H1 (cell line): ENCODE results near the gene UBE2D3. TPM values are rescaled to one million over a fixed set of nuclear protein-coding genes. Genes with fewer than 3 reads are reported as not detected.
A peak's percentile ranks its signal among the peaks of the same experiment; 100 is the strongest.

Source experiments
- CTCF ChIA-PET: fragments of 300-600 bp; sonication (Branson Sonifier 250); formaldehyde crosslinking; loops from one replicate; lab custom pipeline; 2021; ENCODE audit not compliant: partially characterized antibody; lab: Charles Lee
- POLR2A ChIA-PET: fragments of 300-600 bp; sonication (Branson Sonifier 250); formaldehyde crosslinking; loops from one replicate; lab custom pipeline; 2021; ENCODE audit warnings: inconsistent platforms; ENCODE audit not compliant: partially characterized antibody; lab: Charles Lee
- DNase-seq, 2 experiments: peaks; one replicate each; pipeline versions ENCODE4 v3.0.0 to v3.0.0-alpha.2; 2010 to 2022; ENCODE audit warnings: low spot score in 2 of 2, low read depth in 1 of 2, mixed read lengths in 1 of 2
- FAIRE-seq: peaks from 2 replicates; lab custom pipeline; 2011; peaks lifted over from hg19 to GRCh38; lab: Jason Lieb, UNC
- H2AFZ ChIP-seq: 2 replicates; pipeline ENCODE4 v1.8.1; 2012; ENCODE audit warnings: low read length, inconsistent platforms
- H2AK5ac ChIP-seq: 2 replicates; pipeline ENCODE4 v1.6.1; 2013; ENCODE audit warnings: low read depth, low read length
- H2BK120ac ChIP-seq: replicated peaks from 2 replicates; pipeline ENCODE3; 2013; ENCODE audit warnings: low read depth, low read length, inconsistent platforms
- H2BK12ac ChIP-seq: 2 replicates; pipeline ENCODE4 v1.6.1; 2013; ENCODE audit warnings: low read depth, low read length
- H2BK15ac ChIP-seq: 2 replicates; pipeline ENCODE4 v1.6.1; 2013; ENCODE audit warnings: low read length
- H2BK20ac ChIP-seq: 2 replicates; pipeline ENCODE4 v1.6.1; 2013; ENCODE audit warnings: low read length
- H2BK5ac ChIP-seq: 2 replicates; pipeline ENCODE4 v1.6.1; 2013; ENCODE audit warnings: low read depth, low read length
- H3K14ac ChIP-seq: 2 replicates; pipeline ENCODE4 v1.6.1; 2013; ENCODE audit warnings: inconsistent platforms; ENCODE audit not compliant: insufficient read length
- H3K18ac ChIP-seq: 2 replicates; pipeline ENCODE4 v1.6.1; 2013; ENCODE audit warnings: low read length; ENCODE audit errors: extremely low read depth
- H3K23ac ChIP-seq: 2 replicates; pipeline ENCODE4 v1.6.1; 2013; ENCODE audit warnings: inconsistent platforms; ENCODE audit not compliant: insufficient read length
- H3K23me2 ChIP-seq: 2 replicates; pipeline ENCODE4 v1.6.1; 2013; ENCODE audit warnings: low read depth, low read length
- H3K27ac ChIP-seq: 2 replicates; pipeline ENCODE4 v1.6.1; 2011; ENCODE audit warnings: low read depth, low read length, inconsistent platforms
- H3K27me3 ChIP-seq, 4 experiments: replicated peaks in 1 of 4; 1 replicate in 1 of 4; 2 replicates in 3 of 4; pipeline versions ENCODE4 v1.6.1 to v1.8.1; 2011 to 2013; ENCODE audit warnings: low read length in 3 of 4, mild to moderate bottlenecking in 3 of 4, inconsistent platforms in 2 of 4, mixed read lengths in 2 of 4, moderate library complexity in 1 of 4; ENCODE audit not compliant: control insufficient read depth in 3 of 4, insufficient read depth in 3 of 4; ENCODE audit errors: extremely low read depth in 1 of 4
- H3K36me3 ChIP-seq, 4 experiments: 2 replicates each; pipeline versions ENCODE4 v1.6.1 to v1.8.1; 2011 to 2013; ENCODE audit warnings: mild to moderate bottlenecking in 4 of 4, low read length in 3 of 4, moderate library complexity in 2 of 4, control low read depth in 1 of 4, inconsistent platforms in 1 of 4; ENCODE audit not compliant: insufficient read depth in 4 of 4, control insufficient read depth in 2 of 4
- H3K4ac ChIP-seq: replicated peaks from 2 replicates; pipeline ENCODE3; 2013; ENCODE audit warnings: low read length, low read depth, mixed read lengths, inconsistent platforms; ENCODE audit not compliant: insufficient read length
- H3K4me1 ChIP-seq, 4 experiments: replicated peaks in 1 of 4; 1 replicate in 1 of 4; 2 replicates in 3 of 4; pipeline versions ENCODE4 v1.6.1 to v1.8.1; 2011 to 2013; ENCODE audit warnings: low read length in 3 of 4, inconsistent platforms in 2 of 4, mixed read lengths in 1 of 4; ENCODE audit not compliant: insufficient read depth in 4 of 4, control insufficient read depth in 3 of 4
- H3K4me2 ChIP-seq, 2 experiments: 2 replicates each; pipeline versions ENCODE4 v1.6.1 to v1.8.1; 2011 to 2013; ENCODE audit warnings: low read depth in 2 of 2, low read length in 2 of 2, control low read depth in 1 of 2, inconsistent platforms in 1 of 2, mild to moderate bottlenecking in 1 of 2; ENCODE audit not compliant: insufficient read depth in 1 of 2
- H3K4me3 ChIP-seq, 4 experiments: fragments of 200-600, 300-600 bp in 1 of 4; sonication (generic), shearing (Covaris generic), sonication (Bioruptor Twin) in 1 of 4; 2 replicates each; pipeline versions ENCODE4 v1.5.1 to v1.8.1; 2011 to 2016; ENCODE audit warnings: low read length in 4 of 4, low read depth in 3 of 4, control low read depth in 2 of 4, inconsistent platforms in 2 of 4, mild to moderate bottlenecking in 2 of 4, mixed read lengths in 1 of 4, moderate library complexity in 1 of 4; ENCODE audit not compliant: insufficient read depth in 2 of 4; ENCODE audit errors: extremely low read depth in 1 of 4
- H3K56ac ChIP-seq: replicated peaks from 2 replicates; pipeline ENCODE3; 2013; ENCODE audit warnings: low read depth, mild to moderate bottlenecking, mixed read lengths, low read length, inconsistent platforms; ENCODE audit not compliant: insufficient read length
- H3K79me1 ChIP-seq: 2 replicates; pipeline ENCODE4 v1.6.1; 2013; ENCODE audit warnings: low read depth, low read length, control low read depth
- H3K79me2 ChIP-seq, 2 experiments: 2 replicates each; pipeline versions ENCODE4 v1.6.1 to v1.8.1; 2012 to 2013; ENCODE audit warnings: low read length in 2 of 2, mild to moderate bottlenecking in 2 of 2, inconsistent platforms in 1 of 2; ENCODE audit not compliant: insufficient read depth in 2 of 2, control insufficient read depth in 1 of 2
- H3K9ac ChIP-seq, 4 experiments: replicated peaks in 1 of 4; 1 replicate in 1 of 4; 2 replicates in 3 of 4; pipeline versions ENCODE4 v1.6.1 to v1.8.1; 2011 to 2013; ENCODE audit warnings: low read depth in 3 of 4, low read length in 3 of 4, control low read depth in 2 of 4, mild to moderate bottlenecking in 2 of 4, moderate library complexity in 2 of 4, inconsistent platforms in 1 of 4; ENCODE audit errors: extremely low read depth in 1 of 4
- H3K9me3 ChIP-seq, 2 experiments: 2 replicates each; pipeline versions ENCODE4 v1.6.1 to v1.8.1; 2012 to 2013; ENCODE audit warnings: mild to moderate bottlenecking in 2 of 2, moderate library complexity in 2 of 2, control low read depth in 1 of 2, inconsistent platforms in 1 of 2, low read depth in 1 of 2, low read length in 1 of 2, mixed read lengths in 1 of 2; ENCODE audit not compliant: insufficient read depth in 2 of 2
- H4K20me1 ChIP-seq, 2 experiments: replicated peaks in 1 of 2; 2 replicates each; pipeline versions ENCODE3 to v1.8.1; 2011 to 2013; ENCODE audit warnings: inconsistent platforms in 2 of 2, low read length in 2 of 2, mild to moderate bottlenecking in 1 of 2; ENCODE audit not compliant: insufficient read depth in 2 of 2, control insufficient read depth in 1 of 2
- H4K5ac ChIP-seq: 2 replicates; pipeline ENCODE4 v1.6.1; 2013; ENCODE audit warnings: low read length, low read depth, mixed read lengths, inconsistent platforms; ENCODE audit not compliant: insufficient read length
- H4K8ac ChIP-seq: 2 replicates; pipeline ENCODE4 v1.8.0; 2013; ENCODE audit warnings: mild to moderate bottlenecking, moderate library complexity, low read length, inconsistent platforms; ENCODE audit not compliant: insufficient read depth; ENCODE audit errors: extremely low read depth
- H4K91ac ChIP-seq: replicated peaks from 2 replicates; pipeline ENCODE3; 2013; ENCODE audit warnings: low read length, mixed read lengths, inconsistent platforms; ENCODE audit not compliant: insufficient read length
- BACH1 ChIP-seq: IDR thresholded peaks from 2 replicates; pipeline ENCODE4 v1.6.1; 2012; ENCODE audit warnings: low read length, improper control_type of control experiment
- RAD21 ChIP-seq, 2 experiments: IDR thresholded peaks in 1 of 2; conservative IDR thresholded peaks in 1 of 2; 2 replicates each; pipeline ENCODE4 v1.6.1; 2011; ENCODE audit warnings: low read depth in 2 of 2, low read length in 2 of 2, improper control_type of control experiment in 1 of 2, inconsistent platforms in 1 of 2, mild to moderate bottlenecking in 1 of 2, moderate library complexity in 1 of 2
- RXRA ChIP-seq: IDR thresholded peaks from 2 replicates; pipeline ENCODE4 v1.6.1; 2011; ENCODE audit warnings: low read depth, mild to moderate bottlenecking, low read length, moderate library complexity; ENCODE audit not compliant: insufficient read depth
- SIRT6 ChIP-seq: IDR thresholded peaks from one replicate; pipeline ENCODE4 v1.7.1; 2012; ENCODE audit warnings: low read length, inconsistent platforms
- WGBS, 2 experiments: shearing (Covaris generic) in 1 of 2; methylation state at CpG; one replicate each; pipeline versions ENCODE4 v1.1.6 to v1.1.7; 2013 to 2015; ENCODE audit warnings: low lambda C conversion rate in 2 of 2, mixed read lengths in 2 of 2, inconsistent platforms in 1 of 2, low coverage in 1 of 2, missing lambda C conversion rate in 1 of 2; ENCODE audit not compliant: insufficient replicate concordance in 2 of 2, insufficient coverage in 1 of 2, insufficient read length in 1 of 2; ENCODE audit errors: extremely low coverage in 1 of 2, missing lambda C conversion rate in 1 of 2; 5-methylcytosine and 5-hydroxymethylcytosine counted together
- polyA plus RNA-seq, 7 experiments: library from polyadenylated mRNA; depleted of rRNA in 3 of 7; stranded (reverse) in 5 of 7; unstranded in 2 of 7; fragments of >200 nt in 5 of 7; fragments of 200-250 nt in 2 of 7; gene quantifications; 1 replicate in 5 of 7; 2 replicates in 1 of 7; 4 replicates in 1 of 7; pipeline versions ENCODE4 v1.2.1 to v1.2.3, GENCODE V29; 2011 to 2013; ENCODE audit warnings: missing spikeins in 2 of 7, mixed read lengths in 2 of 7
- total RNA-seq: library from RNA; stranded (reverse); fragmentation: NEBNext Ultra II Directional; extraction: Animal tissue kit (Norgen Biotek cat#: 25700); gene quantifications from 2 replicates; pipeline ENCODE4 v1.2.1, GENCODE V29; 2021

UBE2D3 gene
- total and polyA plus RNA-seq, 2 of the 8 experiments (the other 6 are each of a cell fraction or from before 2014, with no cell fraction given), result 396 to 544 TPM

GRCh38 chr4:102779204-102779603 is 48.1 kb downstream of the UBE2D3 start:
- no peak overlapping the region for H4K5ac ChIP-seq
- H3K36me3 ChIP-seq, result no peaks in the 10 kb centered on the region
- H3K23ac ChIP-seq, result no peak overlapping the region
- H3K4me1 ChIP-seq, result no peaks in the 10 kb centered on the region
- no peak overlapping the region for H3K18ac ChIP-seq
- H2AK5ac ChIP-seq, result no peak overlapping the region
- H2BK20ac ChIP-seq, result no peak overlapping the region
- WGBS, 2 experiments, result 88% methylated on average over 4 of the region's 4 CpGs; no CpG with 5 or more reads in 1 of the 2 experiments
- H3K27me3 ChIP-seq, result no peaks in the 10 kb centered on the region
- POLR2A ChIA-PET, result interaction anchor here (0.8 to 4.7 kb wide), 4 partner anchors 11 to 49 kb away, joined by 4 to 31 read pairs (median 7); partner anchors contain the start of gene UBE2D3
- H3K23me2 ChIP-seq, result no peaks in the 10 kb centered on the region
- H3K56ac ChIP-seq, result no peak overlapping the region
- DNase-seq (no peak), FAIRE-seq (no peak)
- no peak overlapping the region for H2BK120ac ChIP-seq
- H3K4me2 ChIP-seq, result no peak overlapping the region
- no peak overlapping the region for H2BK15ac ChIP-seq
- no peak overlapping the region for H3K9ac ChIP-seq
- TF ChIP-seq RXRA, result no peak
- no peak for TF ChIP-seq BACH1
- no peak for TF ChIP-seq SIRT6
- TF ChIP-seq RAD21 (IDR thresholded peaks at IDR 0.05 in 1 of 2, conservative IDR thresholded peaks at IDR 0.05 in 1 of 2; ENCODE audit: low read depth in 2 of 2, low read length in 2 of 2), result no peak
- H3K79me2 ChIP-seq, result no peaks in the 10 kb centered on the region
- no peaks in the 10 kb centered on the region for H3K79me1 ChIP-seq
- H3K4ac ChIP-seq, result no peak overlapping the region
- H4K91ac ChIP-seq, result no peak overlapping the region
- no peak overlapping the region for H2BK5ac ChIP-seq
- H2AFZ ChIP-seq, result peak overlapping the region; percentile 54; the same call in 1 of the 2 replicates
- CTCF ChIA-PET, result no interaction called here
- H2BK12ac ChIP-seq, result no peak overlapping the region
- no peak overlapping the region for H3K27ac ChIP-seq
- H4K8ac ChIP-seq, result no peak overlapping the region
- no peak overlapping the region for H3K4me3 ChIP-seq
- H3K14ac ChIP-seq, result no peak overlapping the region
- no peaks in the 10 kb centered on the region for H3K9me3 ChIP-seq
- no peaks in the 10 kb centered on the region for H4K20me1 ChIP-seq
